ENCODE data around the gene TMEM163. TPM values are rescaled to one million over a fixed set of nuclear protein-coding genes. Genes with fewer than 3 reads are reported as not detected.

Gene TMEM163
- total RNA-seq, 4 donors from 2014 or later: not detected

GRCh38 chr2:134609924-134610513 lies 108.8 kb downstream of the TMEM163 start:
- no peak overlapping the region for H3K27ac ChIP-seq
- H3K27me3 ChIP-seq: no peaks in the 10 kb centered on the region
- no peaks in the 10 kb centered on the region for H3K36me3 ChIP-seq
- DNase-seq (ENCODE audit: low spot score in 2 of 2): no peak
- WGBS, 2 donors: 72 to 84% methylated on average over 6 to 8 of the region's 8 CpGs
- H3K4me3 ChIP-seq: no peak overlapping the region
- H3K4me1 ChIP-seq: no peaks in the 10 kb centered on the region
- no peak for TF ChIP-seq POLR2A (IDR thresholded peaks at IDR 0.05)
- no peak for TF ChIP-seq EP300 (IDR thresholded peaks at IDR 0.05)
- no peak for TF ChIP-seq CTCF (IDR thresholded peaks at IDR 0.05)
- peaks cover 0 to 22% (median 6%) of the 10 kb centered on the region in 4 donors for H3K9me3 ChIP-seq

DNA sequence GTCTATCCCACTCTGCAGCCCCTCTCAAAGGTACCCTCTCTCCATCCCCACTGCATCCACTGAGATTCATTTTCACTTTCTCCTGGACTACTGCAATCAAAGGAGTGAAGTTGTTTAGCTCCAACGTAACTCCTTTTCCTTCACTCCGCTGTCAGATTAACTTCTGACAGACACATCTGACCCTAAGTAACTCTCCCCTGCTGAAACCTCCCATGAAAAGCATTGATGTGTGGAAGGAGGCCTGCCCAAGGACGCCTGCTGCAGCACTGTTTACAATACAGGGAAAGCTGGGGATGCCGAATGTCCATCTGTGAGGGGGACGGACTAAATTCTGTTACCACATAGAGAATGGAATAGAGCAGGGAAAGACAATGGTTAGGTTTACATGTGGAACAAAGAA lies 114.8 kb downstream of the TMEM163 start:
- WGBS, 2 donors: 54 to 56% methylated on average over 5 of the region's 5 CpGs
- TF ChIP-seq CTCF (IDR thresholded peaks at IDR 0.05) (no peak), POLR2A (IDR thresholded peaks at IDR 0.05) (no peak), EP300 (IDR thresholded peaks at IDR 0.05) (no peak)
- no peaks in the 10 kb centered on the region for H3K36me3 ChIP-seq
- no peak overlapping the region for H3K4me3 ChIP-seq
- no peaks in the 10 kb centered on the region for H3K27me3 ChIP-seq
- no peak overlapping the region for H3K27ac ChIP-seq
- no peak for DNase-seq (ENCODE audit: low spot score in 2 of 2)
- H3K4me1 ChIP-seq: no peaks in the 10 kb centered on the region
- peaks cover 0 to 5% (median 0%) of the 10 kb centered on the region in 4 donors for H3K9me3 ChIP-seq

DNA sequence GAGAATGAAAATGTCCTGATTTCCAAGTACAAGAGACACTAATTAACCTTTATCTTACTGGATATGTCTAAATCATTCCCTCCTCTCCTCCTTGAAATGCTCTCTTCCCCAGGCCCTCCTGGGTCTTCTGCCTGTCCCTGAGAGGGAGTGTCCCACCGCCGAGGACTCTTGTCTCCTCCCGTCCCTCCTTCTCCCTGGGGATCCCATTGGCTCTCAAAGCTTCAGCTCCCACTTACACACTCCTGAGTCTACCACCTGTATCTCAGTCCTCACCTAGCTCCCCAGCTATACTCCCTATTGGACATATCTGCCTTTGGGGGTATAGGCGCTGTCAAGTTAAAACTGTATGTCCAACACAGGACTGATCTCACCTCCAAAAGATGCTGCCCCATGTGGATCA lies 116.1 kb downstream of the TMEM163 start:
- WGBS, 2 donors: 90 to 91% methylated on average over 4 of the region's 4 CpGs
- no peaks in the 10 kb centered on the region for H3K36me3 ChIP-seq
- H3K4me3 ChIP-seq: no peak overlapping the region
- DNase-seq (ENCODE audit: low spot score in 2 of 2): no peak
- no peaks in the 10 kb centered on the region for H3K27me3 ChIP-seq
- no peak overlapping the region for H3K27ac ChIP-seq
- peaks cover 0 to 8% (median 0%) of the 10 kb centered on the region in 4 donors for H3K9me3 ChIP-seq
- TF ChIP-seq EP300 (IDR thresholded peaks at IDR 0.05): no peak
- no peak for TF ChIP-seq CTCF (IDR thresholded peaks at IDR 0.05)
- no peak for TF ChIP-seq POLR2A (IDR thresholded peaks at IDR 0.05)
- no peaks in the 10 kb centered on the region for H3K4me1 ChIP-seq

GRCh38 chr2:134601264-134601663 lies 117.5 kb downstream of the TMEM163 start:
- no peak for DNase-seq (ENCODE audit: low spot score in 2 of 2)
- H3K27ac ChIP-seq: no peak overlapping the region
- TF ChIP-seq POLR2A (IDR thresholded peaks at IDR 0.05): no peak
- TF ChIP-seq CTCF (IDR thresholded peaks at IDR 0.05): no peak
- TF ChIP-seq EP300 (IDR thresholded peaks at IDR 0.05): no peak
- H3K4me1 ChIP-seq: no peaks in the 10 kb centered on the region
- no peaks in the 10 kb centered on the region for H3K36me3 ChIP-seq
- WGBS, 2 donors: 90 to 91% methylated on average over 11 of the region's 11 CpGs
- H3K9me3 ChIP-seq: peaks cover 0 to 8% (median 0%) of the 10 kb centered on the region in 4 donors
- H3K4me3 ChIP-seq: no peak overlapping the region
- H3K27me3 ChIP-seq: no peaks in the 10 kb centered on the region

DNA sequence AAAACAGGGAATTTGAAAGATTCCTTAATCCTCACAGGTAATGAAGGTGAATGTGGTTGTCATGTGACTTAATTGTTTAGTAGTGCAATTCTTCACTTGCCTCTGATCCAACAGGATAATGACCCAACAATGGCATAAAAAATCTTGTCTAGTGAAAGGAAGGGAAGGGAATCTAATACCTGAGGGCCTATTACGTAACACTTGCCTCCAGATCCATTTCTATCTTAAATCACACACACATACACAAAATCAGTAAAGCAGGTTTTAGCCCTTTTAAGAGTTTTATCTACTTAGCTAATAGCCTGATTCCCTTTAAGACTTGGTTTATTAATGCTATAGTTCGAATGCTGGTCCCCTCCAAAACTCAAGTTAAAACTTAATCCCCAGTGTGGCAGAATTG lies 118.6 kb downstream of the TMEM163 start:
- Histone ChIP-seq H3K4me3 (no peak overlapping the region), H3K4me1 (no peaks in the 10 kb centered on the region), H3K27me3 (no peaks in the 10 kb centered on the region), H3K27ac (no peak overlapping the region), H3K36me3 (no peaks in the 10 kb centered on the region), H3K9me3 (peaks cover 0 to 8% (median 0%) of the 10 kb centered on the region in 4 donors)
- DNase-seq (ENCODE audit: low spot score in 2 of 2): no peak
- WGBS, 2 donors: 81 to 87% methylated on average over 2 of the region's 2 CpGs
- TF ChIP-seq POLR2A (IDR thresholded peaks at IDR 0.05) (no peak), CTCF (IDR thresholded peaks at IDR 0.05) (no peak)
